Pancreas (tissue), 10 donors: ENCODE data around the gene EGFLAM. TPM values are rescaled to one million over a fixed set of nuclear protein-coding genes. Genes with fewer than 3 reads are reported as not detected.

Experiments used
- ATAC-seq, 4 donors: fragments of 200-7000 bp; cut with Tn5 transposase; one replicate each; pipeline versions ENCODE4 v1.8.0 to v1.9.1; 2020; ENCODE audit warnings: mild to moderate bottlenecking in 4 of 4, moderate library complexity in 4 of 4
- DNase-seq, 6 donors: peaks; one replicate each; pipeline ENCODE4 v3.0.0-alpha.2; 2020
- FAIRE-seq: peaks from 2 replicates; lab custom pipeline; 2012; peaks lifted over from hg19 to GRCh38; lab: Jason Lieb, UNC
- H3K27ac ChIP-seq, 4 donors: fragments of 200-600 bp; sonication (generic); 1 replicate in 3 of 4; 2 replicates in 1 of 4; pipeline versions ENCODE4 v1.5.0 to v1.8.0; 2020
- H3K27me3 ChIP-seq, 4 donors: fragments of 200-600 bp; one replicate each; pipeline ENCODE4 v1.8.0; 2021
- H3K36me3 ChIP-seq, 3 donors: fragments of 200-600 bp; sonication (generic) in 1 of 3; one replicate each; pipeline versions ENCODE4 v1.5.0 to v1.8.0; 2020 to 2021
- H3K4me1 ChIP-seq, 3 donors: fragments of 200-600 bp; one replicate each; pipeline ENCODE4 v1.8.0; 2021
- H3K4me3 ChIP-seq, 4 donors: fragments of 200-600 bp; sonication (generic) in 2 of 4; one replicate each; pipeline versions ENCODE4 v1.5.0 to v1.8.0; 2020 to 2021
- H3K9me3 ChIP-seq, 4 donors: fragments of 200-600 bp; one replicate each; pipeline ENCODE4 v1.8.0; 2021
- CTCF ChIP-seq, 4 donors: fragments of 200-600 bp; sonication (generic) in 3 of 4; IDR thresholded peaks; one replicate each; pipeline versions ENCODE4 v1.5.0 to v1.8.0; 2021; ENCODE audit warnings: antibody characterized with exemption in 4 of 4
- WGBS, 2 donors: extraction: QIAGEN DNeasy Blood & Tissue Kit; methylation state at CpG; one replicate each; pipeline ENCODE4 v1.1.7; 2013; 5-methylcytosine and 5-hydroxymethylcytosine counted together
- intact Hi-C, 3 donors: fragments of 100-400 bp; cut with DNase I; formaldehyde crosslinking; loops; one replicate each; pipeline versions ENCODE4 v1.11.1 to v1.14.2; 2022
- polyA plus RNA-seq, 2 donors: library from polyadenylated mRNA; stranded (reverse); fragments of 200-250 nt; gene quantifications; one replicate each; pipeline ENCODE4 v1.2.3, GENCODE V29; 2013
- total RNA-seq, 6 donors: library from RNA; stranded (reverse); fragmentation: NEBNext Ultra II Directional in 4 of 6; extraction: Animal tissue kit (Norgen Biotek cat#: 25700) in 4 of 6; gene quantifications; one replicate each; pipeline versions ENCODE4 v1.2.1 to v1.2.4, GENCODE V29; 2021 to 2023
- donor health status: healthy with polysubstance abuse.
- donor health status: DM: no; HTN: no; CAD: no; lungs with moderate emphysema.
- donor health status: DM: no; HTN: no; CAD: no.
- donor health status: control.
- donor health status: control.
- donor health status: Bipolar disorder and iron deficiency.
- donor health status: DM: yes; HTN: yes; CAD: no.
- donor health status: DM: no; HTN: no; CAD: no.
- donor health status: DM: no; HTN: no; CAD: no.
- donor health status: DM: yes; HTN: yes; CAD: no.

The EGFLAM gene
- total and polyA plus RNA-seq, 8 donors: 0.73 to 2.4 (median 1.1) TPM

- TF ChIP-seq CTCF (IDR thresholded peaks at IDR 0.05): no peak
- no peak overlapping the region for H3K4me3 ChIP-seq
- H3K36me3 ChIP-seq: no peaks in the 10 kb centered on the region
- intact Hi-C loops: no loop called here
- WGBS, 2 donors: 71 to 73% methylated on average over 2 of the region's 2 CpGs
- no peaks in the 10 kb centered on the region for H3K9me3 ChIP-seq
- ATAC-seq (no peak), FAIRE-seq (no peak), DNase-seq (no peak)
- no peaks in the 10 kb centered on the region for H3K27me3 ChIP-seq
- no peaks in the 10 kb centered on the region for H3K4me1 ChIP-seq
- no peak overlapping the region for H3K27ac ChIP-seq
Measured at GRCh38 chr5:38400365-38400764, 142.0 kb downstream of the EGFLAM start.

GRCh38 chr5:38401145-38401544 is 142.8 kb downstream of the EGFLAM start:
- H3K27ac ChIP-seq: no peak overlapping the region
- TF ChIP-seq CTCF (IDR thresholded peaks at IDR 0.05): no peak
- no peak for ATAC-seq
- intact Hi-C loops: no loop called here
- no peak for FAIRE-seq
- 45 to 78% methylated on average over 1 of the region's 1 CpG for WGBS, 2 donors
- H3K4me3 ChIP-seq: no peak overlapping the region
- DNase-seq: no peak
- H3K27me3 ChIP-seq: no peaks in the 10 kb centered on the region
- no peaks in the 10 kb centered on the region for H3K9me3 ChIP-seq
- H3K4me1 ChIP-seq: no peaks in the 10 kb centered on the region
- H3K36me3 ChIP-seq: no peaks in the 10 kb centered on the region

- Histone ChIP-seq H3K27me3 (no peaks in the 10 kb centered on the region), H3K9me3 (no peaks in the 10 kb centered on the region), H3K4me1 (no peaks in the 10 kb centered on the region), H3K4me3 (no peak overlapping the region), H3K27ac (no peak overlapping the region), H3K36me3 (no peaks in the 10 kb centered on the region)
- intact Hi-C loops: no loop called here
- ATAC-seq (no peak), FAIRE-seq (no peak), DNase-seq (no peak)
- WGBS, 2 donors: 83 to 84% methylated on average over 5 of the region's 5 CpGs
- no peak for TF ChIP-seq CTCF (IDR thresholded peaks at IDR 0.05)
Measured at GRCh38 chr5:38403406-38403805, 145.0 kb downstream of the EGFLAM start.

GRCh38 chr5:38403877-38404635 is 145.7 kb downstream of the EGFLAM start:
- TF ChIP-seq CTCF (IDR thresholded peaks at IDR 0.05): no peak
- ATAC-seq: no peak

GRCh38 chr5:38404667-38405276 is 146.4 kb downstream of the EGFLAM start:
- intact Hi-C loops: no loop called here
- FAIRE-seq (no peak), ATAC-seq (peak in 2 of 4 donors; percentile 69 to 77), DNase-seq (peak in 2 of 6 donors; percentile 18 to 22)
- TF ChIP-seq CTCF (IDR thresholded peaks at IDR 0.05): no peak
- Histone ChIP-seq H3K4me1 (no peaks in the 10 kb centered on the region), H3K27ac (no peak overlapping the region), H3K4me3 (no peak overlapping the region), H3K27me3 (no peaks in the 10 kb centered on the region), H3K36me3 (no peaks in the 10 kb centered on the region), H3K9me3 (no peaks in the 10 kb centered on the region)
- WGBS, 2 donors: 38 to 46% methylated on average over 4 of the region's 4 CpGs

More at GRCh38 chr5:38403877-38404635, 145.7 kb downstream of the EGFLAM start:
- Histone ChIP-seq H3K4me3 (no peak overlapping the region), H3K27me3 (no peaks in the 10 kb centered on the region), H3K4me1 (no peaks in the 10 kb centered on the region), H3K27ac (no peak overlapping the region), H3K9me3 (no peaks in the 10 kb centered on the region), H3K36me3 (no peaks in the 10 kb centered on the region)
- intact Hi-C loops: no loop called here
- FAIRE-seq (no peak), DNase-seq (no peak)
- WGBS, 2 donors: 85 to 87% methylated on average over 6 of the region's 6 CpGs
